PC-9 (cell line): ENCODE results near the gene KIF1C. TPM values are rescaled to one million over a fixed set of nuclear protein-coding genes. Genes with fewer than 3 reads are reported as not detected.

Source experiments
- BruUV-seq: library from RNA; stranded (reverse); fragments of 400-500 nt; replicated peaks from 2 replicates; lab custom pipeline; 2021; lab: Mats Ljungman, UMichigan
- CTCF ChIA-PET: fragments of 300-600 bp; sonication (Branson Sonifier 250); formaldehyde crosslinking; loops from one replicate; lab custom pipeline; 2022; ENCODE audit warnings: antibody characterized with exemption; lab: Charles Lee
- POLR2A ChIA-PET: fragments of 300-600 bp; sonication (Branson Sonifier 250); formaldehyde crosslinking; loops from one replicate; lab custom pipeline; 2022; ENCODE audit warnings: antibody characterized with exemption; ENCODE audit not compliant: unreplicated experiment; lab: Charles Lee
- DNase-seq, 2 experiments: peaks; one replicate each; pipeline versions ENCODE4 v3.0.0 to v3.0.0-alpha.2; 2015 to 2022; ENCODE audit warnings: mixed read lengths in 1 of 2
- H2AFZ ChIP-seq: fragments of 200-600 bp; sonication (generic); 2 replicates; pipeline ENCODE4 v1.8.1; 2017; ENCODE audit warnings: antibody characterized with exemption
- H3F3A ChIP-seq: fragments of 200-600 bp; sonication (generic); 2 replicates; pipeline ENCODE4 v1.8.1; 2017; ENCODE audit warnings: antibody characterized with exemption, mild to moderate bottlenecking, low read depth; ENCODE audit not compliant: insufficient read depth
- H3K27ac ChIP-seq: fragments of 200-600 bp; sonication (generic); 2 replicates; pipeline ENCODE4 v1.6.1; 2016; ENCODE audit warnings: mixed run types
- H3K27me3 ChIP-seq: fragments of 200-600 bp; sonication (generic); 2 replicates; pipeline ENCODE4 v1.6.1; 2016; ENCODE audit warnings: low read depth, mixed run types; ENCODE audit not compliant: insufficient read depth
- H3K36me3 ChIP-seq: fragments of 200-600 bp; sonication (generic); 2 replicates; pipeline ENCODE4 v1.6.1; 2016; ENCODE audit warnings: low read depth, mixed run types
- H3K4me1 ChIP-seq: fragments of 200-600 bp; sonication (generic); replicated peaks from 2 replicates; pipeline ENCODE4 v1.6.1; 2016; ENCODE audit warnings: mixed run types; ENCODE audit not compliant: insufficient read depth
- H3K4me2 ChIP-seq: fragments of 200-600 bp; sonication (generic); 2 replicates; pipeline ENCODE4 v1.6.1; 2017; ENCODE audit warnings: mixed run types
- H3K4me3 ChIP-seq: fragments of 200-600 bp; sonication (generic); 2 replicates; pipeline ENCODE4 v1.6.1; 2016; ENCODE audit warnings: mixed run types
- H3K79me2 ChIP-seq: fragments of 200-600 bp; sonication (generic); 2 replicates; pipeline ENCODE4 v1.6.1; 2017; ENCODE audit warnings: low read depth, mixed run types
- H3K9me2 ChIP-seq: fragments of 200-600 bp; sonication (generic); 2 replicates; pipeline ENCODE4 v1.8.1; 2017; ENCODE audit warnings: mild to moderate bottlenecking; ENCODE audit not compliant: insufficient read depth
- H3K9me3 ChIP-seq: fragments of 200-600 bp; sonication (generic); 2 replicates; pipeline ENCODE4 v1.8.1; 2016; ENCODE audit warnings: low read depth; ENCODE audit not compliant: insufficient read depth
- H4K20me1 ChIP-seq: fragments of 200-600 bp; sonication (generic); 2 replicates; pipeline ENCODE4 v1.8.1; 2017; ENCODE audit not compliant: insufficient read depth
- CTCF ChIP-seq: fragments of 200-600 bp; sonication (generic); conservative IDR thresholded peaks from 2 replicates; pipeline ENCODE4 v1.6.1; 2017; ENCODE audit warnings: mixed run types, antibody characterized with exemption, mild to moderate bottlenecking, moderate library complexity
- EZH2 ChIP-seq: fragments of 200-600 bp; sonication (generic); IDR thresholded peaks from 2 replicates; pipeline ENCODE4 v1.8.0; 2017; ENCODE audit warnings: antibody characterized with exemption, low read depth
- intact Hi-C: fragments of 100-400 bp; cut with micrococcal nuclease; formaldehyde crosslinking; loops from one replicate; pipeline ENCODE4 v1.10.0; 2022; ENCODE audit not compliant: unreplicated experiment
- total RNA-seq: library from RNA; stranded (reverse); gene quantifications from 2 replicates; pipeline ENCODE4 v1.2.3, GENCODE V29; 2021

Gene KIF1C
- total RNA-seq, 1 experiment from 2014 or later = 215 TPM

GRCh38 chr17:5043524-5043923, 45.8 kb downstream of the KIF1C start:
- Histone ChIP-seq H4K20me1 (no peaks in the 10 kb centered on the region), H3K9me3 (no peaks in the 10 kb centered on the region), H2AFZ (no peak overlapping the region), H3K9me2 (no peaks in the 10 kb centered on the region), H3F3A (no peaks in the 10 kb centered on the region), H3K4me2 (no peak overlapping the region), H3K4me3 (no peak overlapping the region), H3K79me2 (no peaks in the 10 kb centered on the region), H3K27ac (no peak overlapping the region), H3K4me1 (peaks cover 13% of the 10 kb centered on the region), H3K27me3 (no peaks in the 10 kb centered on the region), H3K36me3 (no peaks in the 10 kb centered on the region)
- CTCF ChIA-PET = no interaction called here
- no peak for DNase-seq
- TF ChIP-seq EZH2 (no peak), CTCF (no peak)
- POLR2A ChIA-PET = no interaction called here
- BruUV-seq = no TSS peak
- intact Hi-C loops = no loop called here

- Histone ChIP-seq H3K27me3 (no peaks in the 10 kb centered on the region), H3K79me2 (no peaks in the 10 kb centered on the region), H2AFZ (no peak overlapping the region), H3K4me2 (peak overlapping the region; percentile 12; the same call in 1 of the 2 replicates), H3K9me2 (no peaks in the 10 kb centered on the region), H3K9me3 (no peaks in the 10 kb centered on the region), H3K27ac (no peak overlapping the region), H3K36me3 (no peaks in the 10 kb centered on the region), H3F3A (no peaks in the 10 kb centered on the region), H3K4me1 (peaks cover 13% of the 10 kb centered on the region), H3K4me3 (no peak overlapping the region), H4K20me1 (no peaks in the 10 kb centered on the region)
- POLR2A ChIA-PET = no interaction called here
- intact Hi-C loops = no loop called here
- BruUV-seq = no TSS peak
- CTCF ChIA-PET = interaction anchor here (0.6 kb wide), 1 partner anchor 17 kb away, joined by 5 read pairs; no protein-coding TSS in a partner anchor
- TF ChIP-seq EZH2 = no peak
- DNase-seq = peak; percentile 31 to 79
Observed at GRCh38 chr17:5044630-5045029, 46.9 kb downstream of the KIF1C start.

- H3K27ac ChIP-seq = no peak overlapping the region
- H3K4me2 ChIP-seq = no peak overlapping the region
- H4K20me1 ChIP-seq = no peaks in the 10 kb centered on the region
- no peak overlapping the region for H2AFZ ChIP-seq
- no peaks in the 10 kb centered on the region for H3F3A ChIP-seq
- no peaks in the 10 kb centered on the region for H3K9me3 ChIP-seq
- no peak for DNase-seq
- POLR2A ChIA-PET = no interaction called here
- intact Hi-C loops = no loop called here
- no peak overlapping the region for H3K4me3 ChIP-seq
- BruUV-seq = no TSS peak
- TF ChIP-seq CTCF = no peak
- TF ChIP-seq EZH2 = no peak
- no peaks in the 10 kb centered on the region for H3K27me3 ChIP-seq
- CTCF ChIA-PET = no interaction called here
- H3K4me1 ChIP-seq = peaks cover 13% of the 10 kb centered on the region
- H3K9me2 ChIP-seq = no peaks in the 10 kb centered on the region
- H3K36me3 ChIP-seq = no peaks in the 10 kb centered on the region
- no peaks in the 10 kb centered on the region for H3K79me2 ChIP-seq
Observed at GRCh38 chr17:5045496-5045895, 47.7 kb downstream of the KIF1C start.

GRCh38 chr17:5047446-5047845, 49.7 kb downstream of the KIF1C start:
- ChIA-PET CTCF (no interaction called here), POLR2A (interaction anchor here (0.6 kb wide), 1 partner anchor 8 kb away, joined by 5 read pairs; no protein-coding TSS in a partner anchor)
- Histone ChIP-seq H4K20me1 (no peaks in the 10 kb centered on the region), H3K9me3 (no peaks in the 10 kb centered on the region), H3K36me3 (no peaks in the 10 kb centered on the region), H3K27me3 (no peaks in the 10 kb centered on the region), H3K4me1 (peaks cover 13% of the 10 kb centered on the region), H3K4me3 (no peak overlapping the region), H2AFZ (no peak overlapping the region), H3K4me2 (no peak overlapping the region), H3F3A (no peaks in the 10 kb centered on the region), H3K27ac (no peak overlapping the region), H3K79me2 (no peaks in the 10 kb centered on the region), H3K9me2 (no peaks in the 10 kb centered on the region)
- DNase-seq = no peak
- BruUV-seq = no TSS peak
- intact Hi-C loops = no loop called here
- no peak for TF ChIP-seq CTCF
- no peak for TF ChIP-seq EZH2
